ENCODE results near the gene CCSER1.

DNA sequence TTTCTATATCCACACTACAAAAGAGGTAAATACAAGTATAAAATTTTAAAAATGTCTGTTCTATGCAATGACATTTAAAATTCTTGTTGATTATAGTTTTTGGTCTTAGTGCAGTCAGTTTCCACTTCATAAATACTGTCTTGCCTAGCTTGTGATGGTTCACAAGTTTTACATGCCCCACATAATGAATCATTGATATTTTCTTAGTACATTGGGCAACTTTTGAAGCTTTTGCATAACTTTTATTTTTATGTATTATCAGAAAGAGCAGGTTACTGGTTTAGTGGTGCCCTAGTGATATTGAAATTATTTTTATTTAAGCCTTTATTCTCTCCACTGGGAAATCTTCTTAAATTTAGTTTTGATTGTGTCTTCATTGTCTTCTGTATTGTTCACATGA lies 388.0 kb downstream of the CCSER1 start:
- TF ChIP-seq, protein P1, sequence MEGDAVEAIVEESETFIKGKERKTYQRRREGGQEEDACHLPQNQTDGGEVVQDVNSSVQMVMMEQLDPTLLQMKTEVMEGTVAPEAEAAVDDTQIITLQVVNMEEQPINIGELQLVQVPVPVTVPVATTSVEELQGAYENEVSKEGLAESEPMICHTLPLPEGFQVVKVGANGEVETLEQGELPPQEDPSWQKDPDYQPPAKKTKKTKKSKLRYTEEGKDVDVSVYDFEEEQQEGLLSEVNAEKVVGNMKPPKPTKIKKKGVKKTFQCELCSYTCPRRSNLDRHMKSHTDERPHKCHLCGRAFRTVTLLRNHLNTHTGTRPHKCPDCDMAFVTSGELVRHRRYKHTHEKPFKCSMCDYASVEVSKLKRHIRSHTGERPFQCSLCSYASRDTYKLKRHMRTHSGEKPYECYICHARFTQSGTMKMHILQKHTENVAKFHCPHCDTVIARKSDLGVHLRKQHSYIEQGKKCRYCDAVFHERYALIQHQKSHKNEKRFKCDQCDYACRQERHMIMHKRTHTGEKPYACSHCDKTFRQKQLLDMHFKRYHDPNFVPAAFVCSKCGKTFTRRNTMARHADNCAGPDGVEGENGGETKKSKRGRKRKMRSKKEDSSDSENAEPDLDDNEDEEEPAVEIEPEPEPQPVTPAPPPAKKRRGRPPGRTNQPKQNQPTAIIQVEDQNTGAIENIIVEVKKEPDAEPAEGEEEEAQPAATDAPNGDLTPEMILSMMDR (IDR thresholded peaks at IDR 0.05; ENCODE audit: low read length), result no peak
- no peak for TF ChIP-seq EZH2 (IDR thresholded peaks at IDR 0.05; ENCODE audit: borderline replicate concordance, low read length)

All from OCI-LY1 (cell line).